ENCODE results near the gene NTN5. TPM values are rescaled to one million over a fixed set of nuclear protein-coding genes. Genes with fewer than 3 reads are reported as not detected.

Gene NTN5
- total and polyA plus RNA-seq, 10 of the 15 experiments (the other 5 are each of a cell fraction or from before 2014, with no cell fraction given), result 0.07 to 0.22 TPM; not detected in 8

GRCh38 chr19:48676887-48677286, 4.1 kb upstream of the NTN5 start:
- peaks cover 0 to 2% of the 10 kb centered on the region in 2 experiments; a peak in 2 of 4 replicates for H3K27me3 ChIP-seq (replicated peaks in 1 of 2; ENCODE audit: control insufficient read depth in 2 of 2, insufficient read depth in 2 of 2, low read length in 1 of 2)
- no peak for DNase-seq (ENCODE audit: low read depth, low spot score)
- in situ Hi-C loops (cut with MboI), result no loop called here
- ChIA-PET CTCF (interaction anchor here (0.7 to 2.6 kb wide), 4 partner anchors 31 to 166 kb away, joined by 3 to 11 read pairs (median 4); partner anchors contain the start of gene CA11), RAD21 (ENCODE audit: unreplicated experiment) (interaction anchor here (1.5 kb wide), 1 partner anchor 294 kb away, joined by 3 read pairs; no protein-coding TSS in a partner anchor), POLR2A (interaction anchor here (1.4 kb wide), 1 partner anchor 36 kb away, joined by 3 read pairs; no protein-coding TSS in a partner anchor), SMC1A (ENCODE audit: uncharacterized antibody, unreplicated experiment) (interaction anchor here (1.3 kb wide), 1 partner anchor 106 kb away, joined by 3 read pairs; no protein-coding TSS in a partner anchor)
- H3K79me2 ChIP-seq (ENCODE audit: control insufficient read depth, insufficient read depth, low read length), result no peaks in the 10 kb centered on the region
- H2AFZ ChIP-seq (ENCODE audit: control insufficient read depth, low read depth, low read length), result no peak overlapping the region
- BruUV-seq (replicated peaks), result no TSS peak
- 67% methylated on average over 13 of the region's 13 CpGs for WGBS (ENCODE audit: insufficient coverage, insufficient replicate concordance, low lambda C conversion rate, missing lambda C conversion rate)
- ATAC-seq, result no peak
- no peaks in the 10 kb centered on the region for H4K20me1 ChIP-seq (ENCODE audit: control insufficient read depth, insufficient read depth)
- no peak overlapping the region for H3K27ac ChIP-seq (ENCODE audit: control insufficient read depth, insufficient read depth)
- no peak overlapping the region for H3K4me3 ChIP-seq
- no peak for FAIRE-seq
- intact Hi-C loops (cut with micrococcal nuclease; ENCODE audit: unreplicated experiment), result no loop called here
- no peaks in the 10 kb centered on the region for H3K36me3 ChIP-seq (ENCODE audit: control insufficient read depth in 2 of 2, insufficient read depth in 2 of 2, low read length in 1 of 2)
- no peak overlapping the region for H3K4me2 ChIP-seq (ENCODE audit: control insufficient read depth, insufficient read depth)
- no peak overlapping the region for H3K9ac ChIP-seq (ENCODE audit: control insufficient read depth, insufficient read depth, low read length)
- H3K4me1 ChIP-seq (ENCODE audit: control insufficient read depth, insufficient read depth, low read length), result peaks cover 3% of the 10 kb centered on the region; the same call in 1 of the 2 replicates
- no peaks in the 10 kb centered on the region for H3K9me3 ChIP-seq (replicated peaks; ENCODE audit: control insufficient read depth, insufficient read depth, low read length)
- TF ChIP-seq, protein P1, sequence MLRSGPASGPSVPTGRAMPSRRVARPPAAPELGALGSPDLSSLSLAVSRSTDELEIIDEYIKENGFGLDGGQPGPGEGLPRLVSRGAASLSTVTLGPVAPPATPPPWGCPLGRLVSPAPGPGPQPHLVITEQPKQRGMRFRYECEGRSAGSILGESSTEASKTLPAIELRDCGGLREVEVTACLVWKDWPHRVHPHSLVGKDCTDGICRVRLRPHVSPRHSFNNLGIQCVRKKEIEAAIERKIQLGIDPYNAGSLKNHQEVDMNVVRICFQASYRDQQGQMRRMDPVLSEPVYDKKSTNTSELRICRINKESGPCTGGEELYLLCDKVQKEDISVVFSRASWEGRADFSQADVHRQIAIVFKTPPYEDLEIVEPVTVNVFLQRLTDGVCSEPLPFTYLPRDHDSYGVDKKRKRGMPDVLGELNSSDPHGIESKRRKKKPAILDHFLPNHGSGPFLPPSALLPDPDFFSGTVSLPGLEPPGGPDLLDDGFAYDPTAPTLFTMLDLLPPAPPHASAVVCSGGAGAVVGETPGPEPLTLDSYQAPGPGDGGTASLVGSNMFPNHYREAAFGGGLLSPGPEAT (IDR thresholded peaks at IDR 0.05; ENCODE audit: low read depth), result no peak
- TF ChIP-seq CHD1 (IDR thresholded peaks at IDR 0.05; ENCODE audit: low read depth, low read length) (no peak), GATAD2B (conservative IDR thresholded peaks at IDR 0.05; ENCODE audit: low read depth) (no peak), POLR2A (IDR thresholded peaks at IDR 0.05; ENCODE audit: low read depth, low read length) (no peak), EGR1 (IDR thresholded peaks at IDR 0.05; ENCODE audit: borderline replicate concordance in 1 of 2, low read depth in 2 of 2, low read length in 2 of 2) (no peak), RELA (IDR thresholded peaks at IDR 0.05; ENCODE audit: borderline replicate concordance, partially characterized antibody) (no peak), CREM (IDR thresholded peaks at IDR 0.05; ENCODE audit: low read depth) (no peak), EED (IDR thresholded peaks at IDR 0.05; ENCODE audit: low read depth) (no peak), ZNF592 (IDR thresholded peaks at IDR 0.05) (no peak), SIX5 (IDR thresholded peaks at IDR 0.05; ENCODE audit: low read depth, low read length, severe bottlenecking) (no peak), BRCA1 (IDR thresholded peaks at IDR 0.05; ENCODE audit: low read depth, low read length) (no peak), ATF3 (IDR thresholded peaks at IDR 0.05; ENCODE audit: borderline replicate concordance, extremely low read depth, low read depth, low read length) (no peak), USF2 (IDR thresholded peaks at IDR 0.05; ENCODE audit: borderline replicate concordance, low read depth, low read length) (no peak)
- TF ChIP-seq, protein P2, sequence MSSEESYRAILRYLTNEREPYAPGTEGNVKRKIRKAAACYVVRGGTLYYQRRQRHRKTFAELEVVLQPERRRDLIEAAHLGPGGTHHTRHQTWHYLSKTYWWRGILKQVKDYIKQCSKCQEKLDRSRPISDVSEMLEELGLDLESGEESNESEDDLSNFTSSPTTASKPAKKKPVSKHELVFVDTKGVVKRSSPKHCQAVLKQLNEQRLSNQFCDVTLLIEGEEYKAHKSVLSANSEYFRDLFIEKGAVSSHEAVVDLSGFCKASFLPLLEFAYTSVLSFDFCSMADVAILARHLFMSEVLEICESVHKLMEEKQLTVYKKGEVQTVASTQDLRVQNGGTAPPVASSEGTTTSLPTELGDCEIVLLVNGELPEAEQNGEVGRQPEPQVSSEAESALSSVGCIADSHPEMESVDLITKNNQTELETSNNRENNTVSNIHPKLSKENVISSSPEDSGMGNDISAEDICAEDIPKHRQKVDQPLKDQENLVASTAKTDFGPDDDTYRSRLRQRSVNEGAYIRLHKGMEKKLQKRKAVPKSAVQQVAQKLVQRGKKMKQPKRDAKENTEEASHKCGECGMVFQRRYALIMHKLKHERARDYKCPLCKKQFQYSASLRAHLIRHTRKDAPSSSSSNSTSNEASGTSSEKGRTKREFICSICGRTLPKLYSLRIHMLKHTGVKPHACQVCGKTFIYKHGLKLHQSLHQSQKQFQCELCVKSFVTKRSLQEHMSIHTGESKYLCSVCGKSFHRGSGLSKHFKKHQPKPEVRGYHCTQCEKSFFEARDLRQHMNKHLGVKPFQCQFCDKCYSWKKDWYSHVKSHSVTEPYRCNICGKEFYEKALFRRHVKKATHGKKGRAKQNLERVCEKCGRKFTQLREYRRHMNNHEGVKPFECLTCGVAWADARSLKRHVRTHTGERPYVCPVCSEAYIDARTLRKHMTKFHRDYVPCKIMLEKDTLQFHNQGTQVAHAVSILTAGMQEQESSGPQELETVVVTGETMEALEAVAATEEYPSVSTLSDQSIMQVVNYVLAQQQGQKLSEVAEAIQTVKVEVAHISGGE (CRISPR knock-in tag; IDR thresholded peaks at IDR 0.05), result no peak

All from GM12878 (cell line).